Heart right ventricle (tissue), 16 donors: ENCODE data around the gene SORL1. TPM values are rescaled to one million over a fixed set of nuclear protein-coding genes. Genes with fewer than 3 reads are reported as not detected.

Experiments used
- ATAC-seq, 8 donors: fragments of 200-7000 bp; cut with Tn5 transposase; one replicate each; pipeline ENCODE4 v1.9.1; 2020; ENCODE audit warnings: mild to moderate bottlenecking in 8 of 8, moderate library complexity in 8 of 8, moderate number of reproducible peaks in 1 of 8
- DNase-seq, 2 donors: peaks; one replicate each; pipeline ENCODE4 v3.0.0-alpha.2; 2020
- H3K27ac ChIP-seq, 10 donors: fragments of 200-600 bp; sonication (generic) in 2 of 10; one replicate each; pipeline versions ENCODE4 v1.5.0 to v1.8.0; 2020 to 2022; ENCODE audit warnings: mild to moderate bottlenecking in 3 of 10
- H3K27me3 ChIP-seq, 7 donors: fragments of 200-600 bp; one replicate each; pipeline ENCODE4 v1.8.0; 2021 to 2022; ENCODE audit warnings: mild to moderate bottlenecking in 2 of 7
- H3K36me3 ChIP-seq, 9 donors: fragments of 200-600 bp; sonication (generic) in 1 of 9; one replicate each; pipeline versions ENCODE4 v1.5.0 to v1.8.0; 2020 to 2022; ENCODE audit warnings: mild to moderate bottlenecking in 2 of 9
- H3K4me1 ChIP-seq, 9 donors: fragments of 200-600 bp; sonication (generic) in 1 of 9; one replicate each; pipeline versions ENCODE4 v1.5.0 to v1.8.0; 2020 to 2022; ENCODE audit warnings: mild to moderate bottlenecking in 4 of 9
- H3K4me3 ChIP-seq, 10 donors: fragments of 200-600 bp; sonication (generic) in 2 of 10; one replicate each; pipeline versions ENCODE4 v1.5.0 to v1.8.0; 2020 to 2022; ENCODE audit warnings: mild to moderate bottlenecking in 7 of 10, moderate library complexity in 2 of 10
- H3K9me3 ChIP-seq, 11 donors: fragments of 200-600 bp in 10 of 11; sonication (generic) in 2 of 11; one replicate each; pipeline versions ENCODE4 v1.5.0 to v1.8.0; 2013 to 2022; ENCODE audit warnings: mild to moderate bottlenecking in 2 of 11, control low read depth in 1 of 11, moderate library complexity in 1 of 11
- CTCF ChIP-seq, 9 donors: fragments of 200-600 bp; sonication (generic) in 2 of 9; IDR thresholded peaks; one replicate each; pipeline versions ENCODE4 v1.5.0 to v1.8.0; 2021 to 2022; ENCODE audit warnings: antibody characterized with exemption in 9 of 9, mild to moderate bottlenecking in 5 of 9, moderate library complexity in 1 of 9
- WGBS, 2 donors: extraction: QIAGEN DNeasy Blood & Tissue Kit; methylation state at CpG; one replicate each; pipeline ENCODE4 v1.1.7; 2013; ENCODE audit warnings: inconsistent platforms in 1 of 2; 5-methylcytosine and 5-hydroxymethylcytosine counted together
- intact Hi-C, 10 donors: fragments of 100-400 bp; cut with DNase I; formaldehyde crosslinking; loops; one replicate each; pipeline versions ENCODE4 v1.11.1 to v1.14.2; 2022
- polyA plus RNA-seq, 2 donors: library from polyadenylated mRNA; stranded (reverse); fragments of 200-250 nt; gene quantifications; one replicate each; pipeline ENCODE4 v1.2.3, GENCODE V29; 2013
- total RNA-seq, 10 donors: library from RNA; stranded (reverse); fragmentation: NEBNext Ultra II Directional in 3 of 10; extraction: Animal tissue kit (Norgen Biotek cat#: 25700) in 3 of 10; gene quantifications; one replicate each; pipeline versions ENCODE4 v1.2.1 to v1.2.4, GENCODE V29; 2021 to 2023
- donor health status: Arrhythmogenic right ventricular cardiomyopathy.
- donor health status: ischemic (EF 13 %, LVEDD 7.1; RV severe dilation, severe dysfunction).
- donor health status: healthy with polysubstance abuse.
- donor health status: DM: no; HTN: yes; CAD: no.
- donor health status: DM: no; HTN: no; CAD: no.
- donor health status: ischemic (EF 25% LVEDD 6.9; RV normal size, moderate dysfunction).
- donor health status: ischemic (EF 25% LVEDD 5.7; RV mildly dilated, moderate dysfunction).
- donor health status: healthy.
- donor health status: DM: yes; HTN: yes; CAD: no.
- donor health status: Ischemic cardiomyopathy.
- donor health status: ischemic (EF 35%, LVEDD 5.7; RV mildly dilated, moderate dysfunction).
- donor health status: nonischemic (EF 11% LVEDD 7.7; RV severe dilation, severe dysfunction).
- donor health status: DM: yes; HTN: yes; CAD: no.
- donor health status: PGD.
- donor health status: ischemic (EF 29% LVEDD 5.4; RV normal size, mild dysfunction).
- donor health status: nonischemic (EF 23%, LVEDD 6.1; RV moderate dilation, normal function).

The SORL1 gene
- total and polyA plus RNA-seq, 12 donors: 0.26 to 15.1 (median 8.7) TPM

- Histone ChIP-seq H3K27me3 (no peaks in the 10 kb centered on the region), H3K4me3 (no peak overlapping the region), H3K4me1 (no peaks in the 10 kb centered on the region), H3K27ac (no peak overlapping the region), H3K36me3 (peaks cover 0 to 85% (median 0%) of the 10 kb centered on the region in 9 donors), H3K9me3 (no peaks in the 10 kb centered on the region)
- ATAC-seq (no peak), DNase-seq (no peak)
- WGBS, 2 donors: 87 to 91% methylated on average over 8 of the region's 8 CpGs
- intact Hi-C loops: no loop called here
- TF ChIP-seq CTCF (IDR thresholded peaks at IDR 0.05): no peak
Measured at GRCh38 chr11:121557348-121557747, 105.2 kb downstream of the SORL1 start.

GRCh38 chr11:121559606-121560200 is 107.6 kb downstream of the SORL1 start:
- Histone ChIP-seq H3K36me3 (peaks cover 0 to 64% (median 0%) of the 10 kb centered on the region in 9 donors), H3K4me1 (no peaks in the 10 kb centered on the region), H3K9me3 (no peaks in the 10 kb centered on the region), H3K27ac (no peak overlapping the region), H3K4me3 (no peak overlapping the region), H3K27me3 (no peaks in the 10 kb centered on the region)
- intact Hi-C loops: no loop called here
- DNase-seq (no peak), ATAC-seq (no peak)
- WGBS, 2 donors: 92 to 94% methylated on average over 6 of the region's 6 CpGs
- TF ChIP-seq CTCF (IDR thresholded peaks at IDR 0.05): no peak

GRCh38 chr11:121560236-121560635 is 108.1 kb downstream of the SORL1 start:
- intact Hi-C loops: no loop called here
- Histone ChIP-seq H3K36me3 (peaks cover 0 to 62% (median 0%) of the 10 kb centered on the region in 9 donors), H3K9me3 (no peaks in the 10 kb centered on the region), H3K27me3 (no peaks in the 10 kb centered on the region), H3K4me3 (no peak overlapping the region), H3K4me1 (no peaks in the 10 kb centered on the region), H3K27ac (no peak overlapping the region)
- no peak for ATAC-seq
- no peak for DNase-seq
- no peak for TF ChIP-seq CTCF (IDR thresholded peaks at IDR 0.05)

- intact Hi-C loops: no loop called here
- WGBS, 2 donors: 79% methylated on average over 5 of the region's 5 CpGs
- no peak overlapping the region for H3K4me3 ChIP-seq
- ATAC-seq: no peak
- H3K27me3 ChIP-seq: no peaks in the 10 kb centered on the region
- peaks cover 0 to 62% (median 0%) of the 10 kb centered on the region in 9 donors for H3K36me3 ChIP-seq
- no peaks in the 10 kb centered on the region for H3K4me1 ChIP-seq
- no peak for DNase-seq
- no peaks in the 10 kb centered on the region for H3K9me3 ChIP-seq
- TF ChIP-seq CTCF (IDR thresholded peaks at IDR 0.05): no peak
- no peak overlapping the region for H3K27ac ChIP-seq
Measured at GRCh38 chr11:121561240-121561639, 109.1 kb downstream of the SORL1 start.
